ENCODE results near the gene GNG12. TPM values are rescaled to one million over a fixed set of nuclear protein-coding genes. Genes with fewer than 3 reads are reported as not detected.

The GNG12 gene
- total and polyA plus RNA-seq, 9 of the 15 experiments (the other 6 are each of a cell fraction or from before 2014, with no cell fraction given), result 2.6 to 6.0 (median 4.1) TPM

DNA sequence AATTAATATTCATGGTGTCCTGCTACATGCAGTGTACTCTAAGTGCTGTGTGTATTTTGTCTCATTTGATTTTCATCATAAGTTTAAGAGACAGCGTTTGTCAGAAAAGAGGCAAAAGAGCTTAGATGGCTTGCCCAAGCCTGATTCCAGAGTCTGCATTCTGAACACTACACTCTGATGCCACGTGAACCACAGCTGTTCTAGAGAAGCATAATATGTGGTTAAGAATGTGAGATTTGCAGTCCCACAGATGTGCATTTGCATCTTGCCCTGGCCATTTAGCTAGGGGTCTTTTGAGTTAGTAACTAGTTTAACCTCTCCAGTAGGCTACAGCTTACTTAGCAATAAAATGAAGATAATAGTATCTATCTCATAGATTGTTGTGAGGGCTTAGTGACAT, 157.5 kb downstream of the GNG12 start:
- in situ Hi-C loops (cut with MboI), result no loop called here
- WGBS (ENCODE audit: insufficient coverage, low coverage, missing lambda C conversion rate), result 52% methylated on average over 2 of the region's 2 CpGs

More for the DNA sequence above, 157.5 kb downstream of the GNG12 start:
- ATAC-seq (no peak), FAIRE-seq (no peak), DNase-seq (ENCODE audit: extremely low read depth in 1 of 4, low spot score in 3 of 4) (no peak)
- H3K27me3 ChIP-seq (ENCODE audit: control insufficient read depth in 2 of 2, insufficient read depth in 2 of 2, low read length in 2 of 2), result no peaks in the 10 kb centered on the region
- TF ChIP-seq NCOA4 (IDR thresholded peaks at IDR 0.05; ENCODE audit: partially characterized antibody), result no peak
- no peak for TF ChIP-seq NCOR1 (IDR thresholded peaks at IDR 0.05)
- TF ChIP-seq, protein P1, sequence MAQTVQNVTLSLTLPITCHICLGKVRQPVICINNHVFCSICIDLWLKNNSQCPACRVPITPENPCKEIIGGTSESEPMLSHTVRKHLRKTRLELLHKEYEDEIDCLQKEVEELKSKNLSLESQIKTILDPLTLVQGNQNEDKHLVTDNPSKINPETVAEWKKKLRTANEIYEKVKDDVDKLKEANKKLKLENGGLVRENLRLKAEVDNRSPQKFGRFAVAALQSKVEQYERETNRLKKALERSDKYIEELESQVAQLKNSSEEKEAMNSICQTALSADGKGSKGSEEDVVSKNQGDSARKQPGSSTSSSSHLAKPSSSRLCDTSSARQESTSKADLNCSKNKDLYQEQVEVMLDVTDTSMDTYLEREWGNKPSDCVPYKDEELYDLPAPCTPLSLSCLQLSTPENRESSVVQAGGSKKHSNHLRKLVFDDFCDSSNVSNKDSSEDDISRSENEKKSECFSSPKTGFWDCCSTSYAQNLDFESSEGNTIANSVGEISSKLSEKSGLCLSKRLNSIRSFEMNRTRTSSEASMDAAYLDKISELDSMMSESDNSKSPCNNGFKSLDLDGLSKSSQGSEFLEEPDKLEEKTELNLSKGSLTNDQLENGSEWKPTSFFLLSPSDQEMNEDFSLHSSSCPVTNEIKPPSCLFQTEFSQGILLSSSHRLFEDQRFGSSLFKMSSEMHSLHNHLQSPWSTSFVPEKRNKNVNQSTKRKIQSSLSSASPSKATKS (CRISPR knock-in tag; IDR thresholded peaks at IDR 0.05), result no peak
- TF ChIP-seq ELF2 (CRISPR knock-in tag; IDR thresholded peaks at IDR 0.05), result no peak
- no peak for TF ChIP-seq STAT5A (IDR thresholded peaks at IDR 0.05; ENCODE audit: borderline replicate concordance, low read length)
- TF ChIP-seq, protein P2, sequence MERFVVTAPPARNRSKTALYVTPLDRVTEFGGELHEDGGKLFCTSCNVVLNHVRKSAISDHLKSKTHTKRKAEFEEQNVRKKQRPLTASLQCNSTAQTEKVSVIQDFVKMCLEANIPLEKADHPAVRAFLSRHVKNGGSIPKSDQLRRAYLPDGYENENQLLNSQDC (CRISPR knock-in tag; IDR thresholded peaks at IDR 0.05), result no peak
- TF ChIP-seq, protein P3, sequence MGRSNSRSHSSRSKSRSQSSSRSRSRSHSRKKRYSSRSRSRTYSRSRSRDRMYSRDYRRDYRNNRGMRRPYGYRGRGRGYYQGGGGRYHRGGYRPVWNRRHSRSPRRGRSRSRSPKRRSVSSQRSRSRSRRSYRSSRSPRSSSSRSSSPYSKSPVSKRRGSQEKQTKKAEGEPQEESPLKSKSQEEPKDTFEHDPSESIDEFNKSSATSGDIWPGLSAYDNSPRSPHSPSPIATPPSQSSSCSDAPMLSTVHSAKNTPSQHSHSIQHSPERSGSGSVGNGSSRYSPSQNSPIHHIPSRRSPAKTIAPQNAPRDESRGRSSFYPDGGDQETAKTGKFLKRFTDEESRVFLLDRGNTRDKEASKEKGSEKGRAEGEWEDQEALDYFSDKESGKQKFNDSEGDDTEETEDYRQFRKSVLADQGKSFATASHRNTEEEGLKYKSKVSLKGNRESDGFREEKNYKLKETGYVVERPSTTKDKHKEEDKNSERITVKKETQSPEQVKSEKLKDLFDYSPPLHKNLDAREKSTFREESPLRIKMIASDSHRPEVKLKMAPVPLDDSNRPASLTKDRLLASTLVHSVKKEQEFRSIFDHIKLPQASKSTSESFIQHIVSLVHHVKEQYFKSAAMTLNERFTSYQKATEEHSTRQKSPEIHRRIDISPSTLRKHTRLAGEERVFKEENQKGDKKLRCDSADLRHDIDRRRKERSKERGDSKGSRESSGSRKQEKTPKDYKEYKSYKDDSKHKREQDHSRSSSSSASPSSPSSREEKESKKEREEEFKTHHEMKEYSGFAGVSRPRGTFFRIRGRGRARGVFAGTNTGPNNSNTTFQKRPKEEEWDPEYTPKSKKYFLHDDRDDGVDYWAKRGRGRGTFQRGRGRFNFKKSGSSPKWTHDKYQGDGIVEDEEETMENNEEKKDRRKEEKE (IDR thresholded peaks at IDR 0.05; ENCODE audit: borderline replicate concordance in 1 of 2, control insufficient read depth in 1 of 2, low read depth in 2 of 2, low read length in 1 of 2), result no peak
- CTCF ChIA-PET (ENCODE audit: low intra/inter-chr PET ratio), result no interaction called here
- H3K4me3 ChIP-seq, result no peak overlapping the region
- H3K4me1 ChIP-seq (replicated peaks in 1 of 2; ENCODE audit: control insufficient read depth in 2 of 2, insufficient read depth in 2 of 2, low read length in 2 of 2), result peaks cover 3 to 9% of the 10 kb centered on the region in 2 experiments; a peak in 2 of 5 replicates
- H3K79me2 ChIP-seq (ENCODE audit: control insufficient read depth, insufficient read depth, low read length), result no peaks in the 10 kb centered on the region
- H3K27ac ChIP-seq (ENCODE audit: extremely low read depth, low read depth, low read length), result no peak overlapping the region
- H3K4me2 ChIP-seq (ENCODE audit: insufficient read depth, low read length), result no peak overlapping the region
- H3K9me1 ChIP-seq (ENCODE audit: control insufficient read depth, insufficient read depth, low read length), result no peaks in the 10 kb centered on the region
- no peaks in the 10 kb centered on the region for H3K36me3 ChIP-seq (ENCODE audit: control insufficient read depth, insufficient read depth, low read length)
- H4K20me1 ChIP-seq (replicated peaks; ENCODE audit: control insufficient read depth, insufficient read depth, low read length), result no peaks in the 10 kb centered on the region
- no TSS peak for BruUV-seq (replicated peaks)
- no peak overlapping the region for H3K9ac ChIP-seq (ENCODE audit: insufficient read depth in 1 of 2, low read depth in 2 of 2, low read length in 2 of 2)
- POLR2A ChIA-PET, result interaction anchor here (1.3 to 1.8 kb wide), 2 partner anchors 9 to 10 kb away, joined by 5 to 7 read pairs; partner anchors contain the start of gene GADD45A
- H3K9me3 ChIP-seq (replicated peaks; ENCODE audit: control insufficient read depth, insufficient read depth, low read depth, low read length), result no peaks in the 10 kb centered on the region
- intact Hi-C loops (cut with micrococcal nuclease), result no loop called here
- peak overlapping the region; percentile 78 for H2AFZ ChIP-seq (ENCODE audit: low read depth, low read length)

All from K562 (cell line).